Brain microvascular endothelial cell (primary cell): ENCODE results near the gene CLNS1A.
"Not testable (repeated sequence)": the region's sequence is repeated elsewhere in the genome, so short reads cannot be mapped to it uniquely, and the experiment has no call there.

Experiments
- DNase-seq: peaks from one replicate; pipeline ENCODE4 v3.0.0-alpha.2; 2020
- H3K27ac ChIP-seq: fragments of 250-450 bp; sonication (Bioruptor Pico); 2 replicates; pipeline ENCODE4 v1.5.1; 2020; ENCODE audit warnings: mild to moderate bottlenecking, moderate library complexity
- H3K27me3 ChIP-seq: fragments of 250-450 bp; sonication (Bioruptor Pico); replicated peaks from 2 replicates; pipeline ENCODE4 v1.5.1; 2020; ENCODE audit warnings: mild to moderate bottlenecking
- H3K36me3 ChIP-seq: fragments of 250-450 bp; sonication (Bioruptor Pico); replicated peaks from 2 replicates; pipeline ENCODE4 v1.5.1; 2020; ENCODE audit warnings: mild to moderate bottlenecking
- H3K4me3 ChIP-seq: 2 replicates; pipeline ENCODE4 v1.5.1; 2011; ENCODE audit warnings: low read depth, mild to moderate bottlenecking, control low read depth, low read length, moderate library complexity
- CTCF ChIP-seq: IDR thresholded peaks from 2 replicates; pipeline ENCODE4 v1.5.1; 2011; ENCODE audit warnings: low read depth, mild to moderate bottlenecking, moderate library complexity, low read length, control low read depth, inconsistent platforms; ENCODE audit errors: missing control alignments
- in situ Hi-C: cut with HindIII; loops from 2 replicates; pipeline ENCODE4 v1.10.0; 2017; ENCODE audit warnings: low sequenced_read_pairs, low pct_ligation_motif_present

The CLNS1A gene

GRCh38 chr11:77642228-77642627, 4.6 kb upstream of the CLNS1A start:
- in situ Hi-C loops, result no loop called here
- TF ChIP-seq CTCF, result no peak
- no peak overlapping the region for H3K4me3 ChIP-seq
- DNase-seq, result no peak
- no peaks in the 10 kb centered on the region for H3K27me3 ChIP-seq
- no peaks in the 10 kb centered on the region for H3K36me3 ChIP-seq
- no peak overlapping the region for H3K27ac ChIP-seq

- Histone ChIP-seq H3K27me3 (no peaks in the 10 kb centered on the region), H3K27ac (no peak overlapping the region), H3K36me3 (no peaks in the 10 kb centered on the region), H3K4me3 (peak overlapping the region; percentile 97)
- in situ Hi-C loops, result no loop called here
- DNase-seq, result no peak
- TF ChIP-seq CTCF, result no peak
Measured at GRCh38 chr11:77636731-77637344, 756 bp downstream of the CLNS1A start.

GRCh38 chr11:77633926-77634325, 3.7 kb downstream of the CLNS1A start:
- H3K36me3 ChIP-seq, H3K27me3 ChIP-seq, DNase-seq, in situ Hi-C loops, H3K4me3 ChIP-seq, H3K27ac ChIP-seq: not testable (repeated sequence)

- DNase-seq, result no peak
- Histone ChIP-seq H3K36me3 (peaks cover 4% of the 10 kb centered on the region), H3K27me3 (no peaks in the 10 kb centered on the region), H3K27ac (no peak overlapping the region), H3K4me3 (no peak overlapping the region)
- no peak for TF ChIP-seq CTCF
- in situ Hi-C loops, result no loop called here
Measured at GRCh38 chr11:77630157-77630710, 7.4 kb downstream of the CLNS1A start.

- Histone ChIP-seq H3K27me3 (no peaks in the 10 kb centered on the region), H3K4me3 (no peak overlapping the region), H3K36me3 (peaks cover 37% of the 10 kb centered on the region), H3K27ac (no peak overlapping the region)
- in situ Hi-C loops, result no loop called here
- peak; percentile 67 for TF ChIP-seq CTCF
- no peak for DNase-seq
Measured at GRCh38 chr11:77619576-77620198, 17.9 kb downstream of the CLNS1A start.

GRCh38 chr11:77617892-77618291, 19.7 kb downstream of the CLNS1A start:
- in situ Hi-C loops, result no loop called here
- Histone ChIP-seq H3K27ac (no peak overlapping the region), H3K27me3 (no peaks in the 10 kb centered on the region), H3K4me3 (no peak overlapping the region), H3K36me3 (peaks cover 37% of the 10 kb centered on the region)
- no peak for TF ChIP-seq CTCF
- no peak for DNase-seq
